Activated CD4-positive, alpha-beta T cell treated with anti-CD3 and anti-CD28 coated beads, Interleukin-2, amount 50 U/mL, for 16 hours (primary cell): ENCODE data around the gene TRIP12.
A peak's percentile ranks its signal among the peaks of the same experiment; 100 is the strongest.
"Not testable (repeated sequence)": the region's sequence is repeated elsewhere in the genome, so short reads cannot be mapped to it uniquely, and the experiment has no call there.

ENCODE experiments used
- DNase-seq: peaks from one replicate; pipeline ENCODE4 v3.0.0-alpha.2; 2020

Gene TRIP12

GRCh38 chr2:229821316-229821715 lies 100.5 kb downstream of the TRIP12 start:
- DNase-seq = no peak

DNA sequence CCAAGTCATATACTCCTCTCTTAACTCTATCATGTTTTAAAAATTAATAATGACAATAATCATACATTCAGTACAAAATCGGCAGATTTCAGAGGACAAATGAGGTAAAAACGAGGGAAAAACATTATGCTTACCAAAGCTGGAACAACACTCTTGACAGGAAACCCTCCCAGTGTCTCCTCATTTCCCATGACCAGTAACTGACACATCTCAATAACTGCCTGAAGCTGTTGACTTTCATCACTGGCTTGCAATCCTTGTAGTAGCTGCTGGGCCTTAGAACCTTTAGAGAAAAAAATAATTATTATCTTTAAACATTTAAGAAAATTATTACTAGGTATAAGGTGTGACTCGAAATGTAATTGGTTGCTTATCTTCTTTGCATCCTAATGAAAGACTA lies 103.6 kb downstream of the TRIP12 start:
- DNase-seq = no peak

DNA sequence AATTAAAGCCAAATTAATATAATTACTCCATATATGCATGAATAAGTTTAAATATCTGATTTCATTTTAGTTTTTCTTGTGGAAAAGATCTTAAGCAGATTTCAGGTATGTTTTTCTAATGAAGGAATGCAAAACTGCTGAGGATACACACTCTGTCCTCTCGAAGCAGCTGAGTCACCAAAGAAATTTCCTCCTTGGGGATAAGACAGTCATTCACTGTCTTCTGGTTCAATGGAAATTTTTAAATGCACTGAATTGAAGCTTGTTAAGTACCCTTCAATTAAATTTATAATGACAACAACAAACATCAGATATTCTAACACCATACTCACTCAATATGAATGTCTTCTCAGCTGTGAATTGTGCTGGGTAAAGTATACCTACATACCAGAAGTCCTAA lies 106.0 kb downstream of the TRIP12 start:
- no peak for DNase-seq

- DNase-seq = no peak
Measured at GRCh38 chr2:229815342-229815741, 106.5 kb downstream of the TRIP12 start.

GRCh38 chr2:229810786-229811185 lies 111.0 kb downstream of the TRIP12 start:
- no peak for DNase-seq

DNA sequence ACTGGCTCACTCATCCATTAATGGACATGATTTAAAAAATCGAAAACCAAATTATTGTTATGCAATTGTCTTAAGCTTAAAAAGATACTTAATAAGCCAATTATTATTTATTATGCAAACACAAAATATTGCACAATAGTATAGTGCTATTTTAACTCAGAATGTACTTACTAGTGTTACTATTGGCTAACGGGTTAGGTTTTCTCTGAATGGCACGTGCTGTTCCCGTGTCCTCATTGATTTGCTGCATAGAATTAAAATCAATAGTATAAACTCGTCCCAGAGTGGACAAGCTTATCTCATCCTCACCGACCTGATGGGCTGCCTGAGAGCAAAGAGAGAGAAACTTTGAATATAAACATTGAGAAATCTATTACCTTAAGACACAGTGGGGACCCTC lies 116.2 kb downstream of the TRIP12 start:
- no peak for DNase-seq

GRCh38 chr2:229802785-229803184 lies 119.0 kb downstream of the TRIP12 start:
- no peak for DNase-seq

DNA sequence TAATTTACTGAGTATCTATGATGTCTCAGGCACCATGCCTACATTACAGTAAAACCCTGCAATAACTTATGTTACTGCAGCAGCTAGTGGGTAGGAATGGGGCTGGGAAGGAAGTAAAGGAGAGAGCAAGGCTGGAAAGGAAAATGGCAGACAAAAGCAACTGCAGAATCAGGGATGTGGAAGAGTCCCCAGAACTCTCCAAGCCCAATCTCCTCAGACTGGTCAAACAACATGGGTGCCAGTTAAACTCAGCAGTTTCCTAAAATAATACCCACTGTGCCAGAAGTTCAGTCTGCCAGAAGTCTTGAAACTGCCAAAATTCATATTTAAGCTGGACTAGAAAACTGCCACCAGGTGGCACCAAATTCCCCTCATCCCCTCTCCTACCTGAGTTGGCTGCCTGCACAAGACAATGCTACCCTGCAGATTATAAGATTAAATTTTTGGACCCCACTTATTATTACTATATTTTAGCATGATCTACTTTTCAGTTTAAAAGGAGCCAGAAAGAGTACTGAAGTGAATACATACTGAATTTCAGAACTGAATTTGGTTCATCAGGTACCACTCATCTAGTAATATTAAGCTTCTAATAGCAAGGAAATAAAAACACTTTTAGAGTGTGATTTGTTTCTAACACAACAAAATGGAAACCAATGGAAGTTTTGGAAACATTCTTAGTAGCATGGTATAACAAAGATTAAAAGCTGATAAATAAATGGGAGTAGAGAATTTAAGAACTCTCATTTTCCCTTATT lies 120.6 kb downstream of the TRIP12 start:
- DNase-seq = peak; percentile 73

DNA sequence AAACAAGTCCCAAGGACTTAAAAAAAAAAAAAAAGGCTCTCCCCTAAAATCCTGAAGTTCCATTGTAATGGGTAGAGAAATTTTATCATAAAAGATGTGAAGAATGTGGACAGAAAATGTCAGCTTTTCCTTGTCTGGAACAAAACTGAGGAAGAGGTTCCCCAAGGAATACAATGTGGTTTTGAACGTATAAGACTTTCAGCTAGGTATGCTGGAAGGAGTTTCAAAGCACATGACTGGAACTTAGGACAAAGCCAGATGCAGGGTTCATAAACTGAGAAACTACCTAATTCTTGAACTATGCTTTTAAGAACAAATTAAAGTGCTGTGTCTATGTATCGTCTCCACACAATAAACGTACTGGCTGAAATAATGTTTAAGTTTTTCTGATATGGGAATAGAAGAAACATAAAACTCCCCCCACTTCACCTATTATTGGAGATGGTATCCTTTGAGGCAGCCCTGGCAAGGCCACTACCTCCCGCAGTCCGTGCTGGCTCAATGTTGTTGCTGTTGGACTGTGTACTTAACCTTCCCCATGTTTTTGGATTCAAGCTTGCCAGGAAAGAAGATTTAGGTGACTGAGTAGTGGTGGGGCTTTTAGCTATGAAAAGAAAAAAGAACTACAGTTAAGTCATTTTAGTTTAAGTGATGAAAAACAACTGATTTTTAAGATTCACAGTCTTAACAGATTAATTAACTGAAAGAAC lies 123.2 kb downstream of the TRIP12 start:
- DNase-seq = no peak

- DNase-seq = no peak
Measured at GRCh38 chr2:229795058-229795457, 126.8 kb downstream of the TRIP12 start.

DNA sequence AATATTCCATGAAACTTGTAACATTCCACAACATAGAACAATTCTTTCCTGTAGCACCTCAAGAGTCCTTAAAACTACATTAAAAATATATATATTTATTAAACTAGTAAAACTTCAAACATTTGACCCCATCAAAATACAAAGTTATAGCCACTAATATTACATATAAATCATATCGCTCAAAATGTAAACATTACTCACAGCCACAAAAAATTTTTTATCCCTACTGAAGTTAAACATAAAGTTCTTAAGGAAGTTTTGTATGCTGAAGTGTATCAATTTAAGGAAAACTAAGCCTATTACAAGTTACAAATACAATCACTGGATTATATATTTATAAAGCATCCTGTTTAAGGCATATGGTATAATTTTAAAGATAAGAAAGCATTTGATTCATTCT lies 127.2 kb downstream of the TRIP12 start:
- no peak for DNase-seq

DNA sequence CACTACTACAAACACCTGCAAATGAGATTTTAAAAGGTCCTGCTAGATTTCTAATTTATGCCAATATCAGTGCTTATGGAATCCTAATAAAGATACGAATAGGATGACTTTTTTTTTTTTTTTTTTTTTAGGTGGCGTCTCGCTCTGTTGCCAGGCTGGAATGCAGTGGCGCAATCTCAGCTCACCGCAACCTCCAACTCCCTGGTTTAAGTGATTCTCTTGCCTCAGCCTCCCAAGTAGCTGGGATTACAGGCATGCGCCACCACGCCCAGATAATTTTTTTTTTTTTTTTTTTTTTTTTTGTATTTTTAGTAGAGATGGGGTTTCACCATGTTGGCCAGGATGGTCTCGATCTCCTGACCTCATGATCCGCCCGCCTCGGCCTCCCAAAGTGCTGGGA lies 135.5 kb downstream of the TRIP12 start:
- not testable (repeated sequence) for DNase-seq

GRCh38 chr2:229784791-229785190 lies 137.0 kb downstream of the TRIP12 start:
- DNase-seq = no peak

DNA sequence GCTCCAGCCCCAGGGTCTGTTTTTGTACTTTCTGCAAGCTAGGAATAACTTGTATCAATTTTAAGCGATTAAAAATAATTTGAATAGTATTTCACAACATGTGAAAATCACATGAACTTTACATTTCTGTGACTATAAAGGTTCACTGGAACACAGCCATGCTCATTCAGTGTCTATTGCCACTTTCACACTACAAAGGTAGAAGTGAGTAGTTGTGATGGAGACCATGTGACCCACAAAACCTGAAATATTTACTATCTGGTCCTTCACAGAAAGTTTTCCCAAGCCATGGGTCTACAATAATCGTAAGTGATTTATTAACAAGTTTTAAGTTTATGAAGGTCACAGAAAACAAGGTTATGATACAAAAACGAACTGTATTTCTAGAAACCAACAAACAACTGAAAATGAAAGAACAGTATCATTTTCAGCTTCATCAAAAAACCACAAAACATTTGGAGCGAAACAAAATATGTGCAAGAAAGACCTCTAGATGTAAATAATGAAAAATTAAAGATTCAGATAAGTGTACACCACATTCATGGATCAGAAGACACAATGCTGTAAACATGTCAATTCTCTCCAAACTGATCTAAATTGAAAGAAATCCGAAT lies 138.6 kb downstream of the TRIP12 start:
- peak; percentile 9 for DNase-seq

DNA sequence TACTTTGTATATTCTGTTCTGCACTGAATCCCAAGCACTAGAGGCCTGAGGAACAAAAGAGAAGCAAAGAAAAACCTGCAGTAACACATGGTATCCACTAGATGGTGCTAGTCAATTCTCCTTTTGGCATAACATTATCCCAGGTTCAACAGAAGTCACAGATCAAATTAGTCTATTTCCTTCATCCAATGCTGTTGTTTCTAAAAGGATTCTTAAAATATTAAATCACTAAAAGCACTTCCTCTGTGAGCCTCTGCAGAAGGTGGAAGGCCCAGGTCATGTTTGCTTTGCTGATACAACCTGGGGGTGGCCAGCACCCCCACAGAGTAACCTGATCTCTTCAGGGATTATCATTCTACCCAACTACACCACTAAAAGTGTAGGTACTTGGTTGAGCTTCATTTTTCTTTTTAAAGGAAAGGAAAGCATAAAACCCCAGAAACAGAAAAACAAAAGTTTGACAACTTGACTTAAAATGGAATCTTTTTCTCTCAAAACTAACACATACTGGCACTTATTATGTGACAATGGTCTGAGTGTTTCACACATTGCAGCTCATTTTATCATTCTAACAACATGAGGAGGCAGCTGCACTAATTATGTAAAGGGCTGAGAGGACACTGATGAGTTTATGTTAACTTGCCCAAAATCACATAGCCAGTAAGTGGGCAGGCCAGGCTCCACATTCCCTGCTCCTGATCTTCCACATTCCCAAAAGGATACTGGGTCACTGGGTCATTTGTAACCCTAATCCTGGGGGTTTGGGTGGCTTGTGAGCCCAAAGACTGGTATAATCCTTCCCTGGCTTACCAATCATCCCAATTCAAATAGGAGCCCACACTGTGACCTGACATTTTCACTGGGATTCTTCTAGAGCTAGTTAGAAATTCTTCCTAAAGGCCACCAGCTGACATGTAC lies 140.7 kb downstream of the TRIP12 start:
- peak; percentile 43 for DNase-seq

DNA sequence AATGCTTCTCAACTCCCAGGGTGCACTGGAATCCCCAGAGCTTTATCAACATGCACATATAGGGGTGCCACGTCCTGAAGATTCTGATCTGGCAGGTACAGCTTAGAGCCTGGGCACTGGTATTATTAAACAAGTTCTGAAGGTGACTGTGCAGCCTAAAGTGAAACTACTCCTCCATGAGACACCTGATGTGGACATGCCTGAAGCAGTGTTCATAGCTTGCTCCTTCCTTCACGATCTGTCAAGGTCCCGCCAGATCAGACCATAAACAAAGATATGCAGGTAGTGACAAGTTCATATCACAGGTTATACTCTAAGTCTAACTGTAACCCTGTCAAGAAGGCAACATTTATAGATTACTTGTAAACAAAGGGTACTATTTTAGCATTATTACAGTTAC lies 142.2 kb downstream of the TRIP12 start:
- no peak for DNase-seq

DNA sequence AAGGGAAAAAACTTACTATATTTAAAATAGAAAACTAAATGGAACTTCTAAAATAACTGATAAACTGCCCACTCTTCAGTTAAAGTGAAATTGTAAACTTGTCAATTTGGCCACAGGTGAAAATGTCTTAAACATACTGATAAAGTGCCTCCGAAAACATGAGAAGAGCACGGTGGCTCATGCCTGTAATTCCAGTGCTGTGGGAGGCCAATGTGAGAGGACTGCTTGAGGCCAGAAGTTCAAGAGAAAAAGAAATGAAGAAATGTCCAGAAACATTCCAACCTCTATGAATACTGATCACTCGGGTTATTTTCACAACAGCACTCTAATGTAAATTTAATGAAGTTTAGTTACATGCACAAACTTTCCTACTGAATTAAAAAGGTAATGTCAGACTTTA lies 144.1 kb downstream of the TRIP12 start:
- DNase-seq = no peak

- peak; percentile 3 for DNase-seq
Measured at GRCh38 chr2:229775614-229776313, 146.0 kb downstream of the TRIP12 start.

DNA sequence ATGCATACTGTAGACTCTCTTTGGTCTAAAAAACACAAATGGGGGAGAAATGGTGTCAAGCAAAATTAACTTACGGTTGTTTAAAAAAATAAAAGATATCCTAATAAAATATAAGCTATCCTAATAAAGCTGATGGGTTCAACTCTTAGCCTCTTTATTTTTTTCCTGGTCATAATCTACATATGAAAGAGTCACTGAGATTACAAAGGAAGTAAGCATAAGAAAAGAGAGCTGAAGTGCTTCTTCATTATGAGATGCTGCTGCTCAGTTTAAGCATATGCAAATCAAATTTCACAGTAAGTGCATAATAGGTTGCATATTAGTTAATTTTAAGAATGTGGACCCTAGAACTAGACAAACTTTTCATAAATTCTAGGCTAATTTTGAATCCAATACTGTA lies 147.6 kb downstream of the TRIP12 start:
- DNase-seq = no peak

- no peak for DNase-seq
Measured at GRCh38 chr2:229768235-229768634, 153.6 kb downstream of the TRIP12 start.

DNA sequence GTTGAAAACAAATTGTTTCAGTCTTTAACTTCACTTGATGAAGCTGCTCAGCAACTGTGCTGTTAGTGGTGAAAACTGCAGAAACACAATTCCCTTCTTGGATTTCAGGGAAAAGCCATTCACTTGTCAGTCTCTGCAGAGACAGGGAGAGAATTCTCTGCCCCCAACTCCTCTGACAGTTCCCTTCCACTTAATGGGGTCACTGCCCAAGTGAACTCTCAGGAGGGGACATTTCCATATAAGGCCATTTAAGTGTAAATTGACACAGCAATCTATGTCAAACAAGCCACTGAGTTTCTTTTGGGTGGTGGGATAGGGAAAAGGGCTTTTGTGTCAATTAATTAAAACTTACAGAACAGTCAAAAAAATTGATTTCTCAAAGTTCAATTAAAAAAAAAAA lies 156.1 kb downstream of the TRIP12 start:
- no peak for DNase-seq

- no peak for DNase-seq
Measured at GRCh38 chr2:229761663-229762062, 160.1 kb downstream of the TRIP12 start.
